Measurements from ENCODE around the gene ANXA2R. TPM values are rescaled to one million over a fixed set of nuclear protein-coding genes. Genes with fewer than 3 reads are reported as not detected.
A peak's percentile ranks its signal among the peaks of the same experiment; 100 is the strongest.
"Not testable (repeated sequence)": the region's sequence is repeated elsewhere in the genome, so short reads cannot be mapped to it uniquely, and the experiment has no call there.

ANXA2R gene
- 9.4 TPM for total RNA-seq

GRCh38 chr5:43040287-43041098 is at the start of gene ANXA2R:
Gene ANXA2R (minus strand): TSS chr5:43040319. CDS start chr5:43040046, 273 bp downstream.
- peak; percentile 88 to 97 (median 93) for DNase-seq (ENCODE audit: low read depth in 2 of 3, low spot score in 2 of 3)

GRCh38 chr5:43086118-43086908 is 46.2 kb upstream of the ANXA2R start:
- DNase-seq (ENCODE audit: low read depth in 2 of 3, low spot score in 2 of 3), result not testable (repeated sequence)

GRCh38 chr5:43085453-43085852 is 45.3 kb upstream of the ANXA2R start:
- no peak for DNase-seq (ENCODE audit: low read depth in 2 of 3, low spot score in 2 of 3)

GRCh38 chr5:43084468-43084867 is 44.3 kb upstream of the ANXA2R start:
- peak in 1 of 3 donors; percentile 45 for DNase-seq (ENCODE audit: low read depth in 2 of 3, low spot score in 2 of 3)

DNA sequence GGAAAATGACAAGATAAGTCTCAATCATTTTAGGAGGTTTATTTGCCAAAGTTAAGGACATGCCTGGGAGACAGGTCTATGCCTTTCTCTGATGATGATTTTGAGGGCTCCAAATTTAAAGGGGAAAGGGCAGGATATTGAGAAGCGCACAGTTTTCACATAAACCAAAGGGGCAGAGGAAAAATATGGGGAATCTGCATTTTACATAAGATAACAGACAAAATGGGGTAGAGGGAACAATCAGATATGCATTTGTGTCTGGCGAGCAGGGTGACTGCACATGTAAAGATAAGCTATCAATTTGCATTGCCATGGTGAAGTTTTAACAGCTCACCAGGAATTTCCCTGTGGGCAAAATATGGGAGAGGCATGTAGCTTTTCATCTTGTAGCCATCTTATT is 41.2 kb upstream of the ANXA2R start:
- DNase-seq (ENCODE audit: low read depth in 2 of 3, low spot score in 2 of 3), result not testable (repeated sequence)

DNA sequence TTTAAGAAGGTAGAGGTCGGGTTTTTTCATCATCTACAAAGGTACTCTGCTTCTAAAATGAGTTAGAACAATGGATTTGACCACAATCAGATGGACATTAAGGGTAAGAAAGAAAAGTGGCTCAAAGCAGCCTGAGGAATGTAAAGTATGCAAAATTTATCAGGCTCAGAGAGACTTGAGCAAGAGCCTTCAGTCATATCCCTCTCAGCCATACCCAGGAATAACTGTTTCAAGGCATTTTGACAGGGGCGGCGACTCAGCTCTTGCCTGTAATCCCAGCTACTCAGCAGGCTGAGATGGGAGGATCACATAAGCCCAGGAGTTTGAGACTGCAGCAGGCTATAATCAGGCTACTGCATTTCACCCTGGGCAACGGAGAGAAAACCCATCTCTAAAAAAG is 38.8 kb upstream of the ANXA2R start:
- DNase-seq (ENCODE audit: low read depth in 2 of 3, low spot score in 2 of 3), result no peak

GRCh38 chr5:43077446-43078191 is 37.5 kb upstream of the ANXA2R start:
- DNase-seq (ENCODE audit: low read depth in 2 of 3, low spot score in 2 of 3), result not testable (repeated sequence)

GRCh38 chr5:43075319-43076293 is 35.5 kb upstream of the ANXA2R start:
- no peak for DNase-seq (ENCODE audit: low read depth in 2 of 3, low spot score in 2 of 3)

DNA sequence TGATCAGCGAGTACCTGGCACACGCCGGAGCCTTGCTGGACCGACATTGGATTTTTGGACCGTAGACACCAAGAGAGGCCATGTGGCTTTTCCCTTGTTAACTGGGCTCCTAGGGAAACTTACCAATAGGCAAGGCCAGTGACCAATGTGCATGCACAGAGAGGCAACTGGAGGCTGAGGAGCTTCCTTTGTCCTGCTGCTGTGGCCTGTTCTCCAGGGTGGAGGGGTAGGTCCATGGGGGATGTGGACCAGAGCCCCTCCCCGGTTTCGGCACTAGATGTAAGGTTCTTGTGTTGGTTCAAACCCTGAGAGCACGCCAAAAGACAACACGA is 34.8 kb upstream of the ANXA2R start:
- no peak for DNase-seq (ENCODE audit: low read depth in 2 of 3, low spot score in 2 of 3)

DNA sequence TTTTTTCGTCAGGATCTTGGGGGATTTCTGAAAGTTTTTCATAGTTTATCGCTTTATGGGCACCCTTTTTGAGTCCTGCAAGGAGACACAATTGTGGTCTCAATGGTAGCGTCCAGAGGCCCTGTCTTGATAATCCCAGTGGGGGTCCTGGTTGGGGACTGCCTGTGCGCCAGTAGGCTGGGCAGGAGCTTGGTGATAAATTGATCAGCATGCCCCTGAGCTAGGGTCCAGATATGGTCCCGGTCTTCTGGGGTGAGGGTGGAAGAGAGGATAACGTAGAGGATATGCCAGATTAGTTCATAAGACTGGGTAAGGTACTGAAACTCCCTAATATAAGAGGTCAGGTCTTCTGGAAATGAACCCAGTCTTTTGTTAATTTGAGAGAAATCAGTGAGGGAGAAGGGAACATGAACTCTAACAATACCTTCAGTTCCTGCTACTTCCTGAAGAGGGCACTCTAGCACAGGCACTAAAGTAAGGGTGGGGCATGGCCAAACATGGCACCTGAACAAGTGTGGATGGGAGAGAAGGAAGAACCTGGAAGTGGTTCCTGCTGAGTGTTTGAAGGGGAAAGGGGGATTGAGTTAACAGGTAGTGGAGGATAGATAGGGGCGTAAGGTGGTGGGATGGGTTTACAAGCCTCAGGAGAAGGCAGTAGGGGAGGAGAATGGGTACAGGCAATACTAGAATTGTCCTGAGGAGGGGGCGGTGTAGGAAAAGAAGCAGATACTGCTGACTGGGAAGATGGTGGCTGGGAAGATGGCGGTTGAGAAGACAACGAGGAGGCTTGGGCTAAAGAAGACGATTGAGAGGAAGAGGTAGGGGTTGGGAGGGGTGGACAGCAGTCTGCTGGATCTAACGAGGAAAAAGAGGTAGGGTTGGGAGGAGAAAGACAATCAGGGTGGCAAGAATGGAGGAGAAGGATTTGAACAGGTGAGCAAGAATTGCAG is 33.8 kb upstream of the ANXA2R start:
- DNase-seq (ENCODE audit: low read depth in 2 of 3, low spot score in 2 of 3), result peak; percentile 37 to 74 (median 48)

GRCh38 chr5:43069401-43069720 is 29.2 kb upstream of the ANXA2R start:
- not testable (repeated sequence) for DNase-seq (ENCODE audit: low read depth in 2 of 3, low spot score in 2 of 3)

DNA sequence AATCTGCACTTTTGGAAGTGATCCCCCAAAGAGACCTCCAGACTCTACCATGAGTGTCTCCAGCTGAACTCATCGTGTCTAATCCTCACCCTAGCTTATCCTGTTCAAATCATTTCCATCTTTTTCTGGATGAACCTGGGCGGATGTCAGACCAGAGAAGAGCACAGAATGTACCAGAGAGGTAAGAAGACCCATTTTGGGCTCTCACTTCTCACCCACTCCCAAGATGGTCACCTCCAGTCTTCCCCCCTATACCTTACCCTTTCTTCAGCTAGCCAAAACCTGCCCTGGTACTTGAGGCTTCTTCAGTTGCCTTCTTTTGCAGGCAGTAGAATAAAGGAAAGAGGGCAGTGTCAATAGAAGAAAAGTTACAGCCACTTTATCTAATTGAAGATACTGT is 27.9 kb upstream of the ANXA2R start:
- no peak for DNase-seq (ENCODE audit: low read depth in 2 of 3, low spot score in 2 of 3)

GRCh38 chr5:43066799-43067741 is 27.0 kb upstream of the ANXA2R start:
- peak; percentile 86 to 96 (median 91) for DNase-seq (ENCODE audit: low read depth in 2 of 3, low spot score in 2 of 3)

- peak; percentile 75 to 84 (median 78) for DNase-seq (ENCODE audit: low read depth in 2 of 3, low spot score in 2 of 3)
Observed at GRCh38 chr5:43065948-43066798, 26.1 kb upstream of the ANXA2R start.

DNA sequence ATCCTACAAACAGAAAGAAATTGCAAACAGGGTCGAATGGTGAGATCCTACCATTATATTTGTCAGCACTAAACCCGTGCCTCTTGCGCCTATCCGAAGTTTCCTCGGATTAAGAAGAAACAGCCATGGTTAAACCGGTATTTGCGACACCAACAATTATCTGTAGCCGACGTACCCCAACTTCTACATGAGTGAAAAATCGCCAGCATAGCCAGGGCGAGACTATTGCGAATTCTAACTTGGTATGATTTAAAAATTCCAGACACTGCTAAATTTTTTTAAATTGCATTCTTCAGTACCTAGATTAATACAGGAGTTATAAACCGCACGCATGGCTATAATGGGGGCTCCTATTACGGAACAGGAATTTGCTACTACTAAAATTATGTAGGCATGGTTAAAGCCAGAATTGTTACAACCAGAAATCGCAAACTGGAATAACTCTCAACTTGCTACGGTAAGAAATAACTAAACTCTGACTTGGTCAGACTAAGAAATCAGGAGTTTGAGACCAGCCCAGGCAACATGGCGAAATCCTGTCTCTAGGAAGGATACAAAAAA is 25.3 kb upstream of the ANXA2R start:
- peak in 2 of 3 donors; percentile 27 to 31 for DNase-seq (ENCODE audit: low read depth in 2 of 3, low spot score in 2 of 3)

- DNase-seq (ENCODE audit: low read depth in 2 of 3, low spot score in 2 of 3), result peak in 1 of 3 donors; percentile 13
Observed at GRCh38 chr5:43063721-43064171, 23.6 kb upstream of the ANXA2R start.
